Measurements from ENCODE around the gene TUSC2.
"Not testable (repeated sequence)": the region's sequence is repeated elsewhere in the genome, so short reads cannot be mapped to it uniquely, and the experiment has no call there.

- not testable (repeated sequence) for TF ChIP-seq MAX (IDR thresholded peaks at IDR 0.05; ENCODE audit: low read depth, low read length); RAD21 (IDR thresholded peaks at IDR 0.05; ENCODE audit: insufficient read depth, low read depth, low read length); JUND (IDR thresholded peaks at IDR 0.05; ENCODE audit: low read depth, low read length); ESRRA (IDR thresholded peaks at IDR 0.05; ENCODE audit: low read length); NFXL1 (IDR thresholded peaks at IDR 0.05; ENCODE audit: borderline replicate concordance); CTCF (IDR thresholded peaks at IDR 0.05 in 2 of 3, conservative IDR thresholded peaks at IDR 0.05 in 1 of 3; ENCODE audit: control insufficient read depth in 2 of 3, extremely low read depth in 1 of 3, insufficient read depth in 1 of 3, low read depth in 3 of 3, low read length in 3 of 3); MEF2B (IDR thresholded peaks at IDR 0.05; ENCODE audit: partially characterized antibody, poor library complexity, severe bottlenecking); NRF1 (conservative IDR thresholded peaks at IDR 0.05; ENCODE audit: low read depth, low read length); IRF3 (IDR thresholded peaks at IDR 0.05); E2F4 (IDR thresholded peaks at IDR 0.05; ENCODE audit: low read depth, low read length); HDGF (IDR thresholded peaks at IDR 0.05)
These were observed 16.0 kb downstream of the TUSC2 start for GRCh38 chr3:50312041-50312440.
